Motor neuron (in vitro differentiated cells): ENCODE measurements around the gene P2RX2. TPM values are rescaled to one million over a fixed set of nuclear protein-coding genes. Genes with fewer than 3 reads are reported as not detected.

Experiments used
- ATAC-seq, 8 experiments: fragments of 200-7000 bp; cut with Tn5 transposase; replicated peaks in 6 of 8; 2 replicates each; pipeline ENCODE4 v1.8.0; 2021; ENCODE audit warnings: mild to moderate bottlenecking in 8 of 8, moderate library complexity in 8 of 8
- H3K27ac ChIP-seq, 2 donors: fragments of 250-450 bp; sonication (Bioruptor Pico); 2 replicates each; pipeline ENCODE4 v1.9.0; 2021; ENCODE audit warnings: antibody characterized with exemption in 2 of 2, mild to moderate bottlenecking in 2 of 2, moderate library complexity in 1 of 2
- H3K4me1 ChIP-seq, 2 donors: fragments of 250-450 bp; sonication (Bioruptor Pico); replicated peaks in 1 of 2; 2 replicates each; pipeline ENCODE4 v1.6.1; 2021; ENCODE audit warnings: antibody characterized with exemption in 2 of 2, mild to moderate bottlenecking in 2 of 2, moderate library complexity in 1 of 2
- H3K4me3 ChIP-seq, 5 donors: fragments of 250-450 bp; sonication (Bioruptor Pico); 2 replicates each; pipeline ENCODE4 v1.9.0; 2021; ENCODE audit warnings: antibody characterized with exemption in 5 of 5, mild to moderate bottlenecking in 5 of 5, moderate library complexity in 4 of 5
- WGBS, 10 experiments: fragments of 450-650 bp; shearing (Covaris generic); methylation state at CpG; one replicate each; pipeline ENCODE4 v1.0.0; 2022; 5-methylcytosine and 5-hydroxymethylcytosine counted together
- in situ Hi-C, 9 experiments: fragments of 400-800 bp; cut with MboI; loops; one replicate each; pipeline ENCODE4 v1.15.0; 2021; ENCODE audit warnings: low sequenced_read_pairs in 9 of 9, low pct_unique_long_range_greater_than_20kb in 2 of 9; ENCODE audit not compliant: unreplicated experiment in 9 of 9
- total RNA-seq, 8 experiments: library from RNA; unstranded; fragments of 300-600 nt; gene quantifications; 2 replicates each; pipeline versions ENCODE4 v1.2.3 to v1.2.4, GENCODE V29; 2022

P2RX2 gene
- total RNA-seq, 8 experiments from 2014 or later: 0.13 to 0.62 (median 0.17) TPM; not detected in 4

DNA sequence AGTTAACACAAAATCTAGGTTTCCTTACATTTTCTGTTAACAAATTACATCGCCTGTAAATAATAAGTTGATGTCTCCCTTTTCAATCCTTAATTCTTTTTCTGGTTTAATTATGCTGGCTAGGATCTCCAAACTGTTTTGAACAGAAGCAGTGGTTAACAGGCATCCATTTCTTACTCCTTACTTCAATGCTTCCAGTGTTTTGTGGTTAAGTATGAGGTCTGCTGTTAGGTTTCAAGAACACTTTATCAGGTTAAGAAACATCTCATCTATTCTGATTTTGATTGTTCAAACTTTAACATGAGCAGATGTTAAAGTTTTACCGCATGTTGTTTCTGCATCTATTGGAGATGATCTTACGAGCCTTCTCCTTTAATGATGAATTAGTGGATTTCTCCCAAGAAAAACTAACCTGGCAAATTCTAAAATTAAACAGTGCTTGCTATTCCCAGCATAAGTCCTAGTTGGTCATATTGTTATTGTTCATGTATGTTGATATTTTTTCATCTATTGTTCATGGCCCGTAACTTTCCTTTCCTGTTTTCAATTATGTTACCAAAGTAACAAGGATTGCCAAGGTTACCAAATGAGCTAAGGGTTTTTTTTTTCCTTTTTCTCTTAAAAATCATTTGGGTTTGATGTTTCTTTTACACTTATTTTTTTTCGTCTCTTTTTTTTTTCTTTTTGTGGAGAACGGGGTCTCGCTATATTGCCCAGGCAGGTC lies 35.2 kb downstream of the P2RX2 start:
- no peak for ATAC-seq
- Histone ChIP-seq H3K4me3 (no peak overlapping the region), H3K4me1 (no peaks in the 10 kb centered on the region), H3K27ac (no peak overlapping the region)
- 67 to 100% (median 93%) methylated on average over 1 to 7 of the region's 7 CpGs for WGBS, 10 experiments
- in situ Hi-C loops: no loop called here

DNA sequence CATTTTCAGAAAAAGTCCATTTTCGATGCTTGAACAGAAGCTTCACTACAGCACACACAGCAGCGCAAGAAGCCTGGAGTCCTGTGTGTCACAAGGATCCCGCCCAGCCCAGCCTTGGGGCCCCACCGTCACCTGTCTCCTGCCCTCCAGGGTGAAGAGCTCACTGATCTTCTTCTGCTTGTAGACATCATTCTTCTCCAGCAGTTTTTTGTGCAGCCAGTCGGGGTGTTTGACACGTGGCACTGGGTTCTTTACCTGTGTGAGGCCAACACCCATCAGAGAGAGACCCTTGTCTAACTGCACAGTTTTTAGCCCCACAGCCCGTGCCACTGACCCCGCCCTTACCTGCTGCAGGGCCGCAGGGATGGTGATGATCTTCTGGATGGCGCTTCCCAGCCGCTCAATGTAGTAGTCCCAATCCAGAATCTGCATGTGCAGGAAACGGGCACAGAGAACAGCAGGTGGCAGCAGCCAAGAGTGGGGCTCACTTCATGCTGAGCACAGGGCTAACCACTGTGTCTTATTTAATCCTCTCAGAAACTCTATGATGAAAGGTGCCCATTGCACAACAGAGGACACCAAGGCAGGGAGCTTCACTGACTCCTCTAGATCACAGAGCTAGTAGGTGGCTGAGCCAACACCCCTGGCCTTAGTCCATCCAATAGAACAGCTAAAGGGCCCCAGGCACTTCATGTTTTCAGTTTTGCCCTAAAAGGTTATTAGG lies 38.6 kb downstream of the P2RX2 start:
- WGBS, 10 experiments: 80 to 100% (median 96%) methylated on average over 1 to 10 of the region's 12 CpGs; no CpG with 5 or more reads in 2 of the 10 experiments
- ATAC-seq: no peak

DNA sequence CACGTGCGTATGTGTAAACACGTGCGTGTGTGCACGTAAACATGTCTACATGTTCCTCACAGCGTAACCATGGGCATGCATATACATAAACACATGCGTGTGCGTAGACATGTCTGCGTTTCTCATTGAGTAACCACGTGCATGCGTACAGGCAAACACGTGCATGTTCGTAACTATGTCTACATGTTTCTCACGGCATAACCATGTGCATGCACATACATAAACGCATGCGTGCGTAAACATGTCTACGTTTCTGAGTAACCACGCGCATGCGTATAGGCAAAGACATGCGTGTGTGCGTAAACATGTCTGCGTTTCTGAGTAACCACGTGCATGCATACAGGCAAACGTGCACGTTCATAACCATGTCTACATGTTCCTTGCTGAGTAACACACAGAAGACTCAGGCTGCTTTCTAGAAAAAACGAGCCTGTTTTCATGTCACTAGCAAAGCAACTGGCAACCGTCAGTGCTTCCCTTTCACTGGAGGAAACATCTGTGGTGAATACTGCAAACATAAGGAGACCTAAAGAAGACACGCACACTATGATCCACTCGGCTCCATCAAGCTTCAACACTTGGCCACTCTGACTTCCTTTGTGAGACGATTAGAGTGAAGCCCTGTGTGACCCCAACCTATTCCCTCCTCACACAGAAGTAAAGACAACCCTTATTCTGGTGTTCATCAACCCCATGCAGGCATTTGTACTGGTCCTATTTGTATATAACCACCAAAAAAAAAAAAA lies 39.7 kb downstream of the P2RX2 start:
- Histone ChIP-seq H3K4me3 (no peak overlapping the region), H3K27ac (no peak overlapping the region), H3K4me1 (no peaks in the 10 kb centered on the region)
- no peak for ATAC-seq
- in situ Hi-C loops: no loop called here
- 83 to 100% (median 90%) methylated on average over 2 to 27 of the region's 32 CpGs for WGBS, 10 experiments

More for the DNA sequence above, 38.6 kb downstream of the P2RX2 start:
- Histone ChIP-seq H3K4me1 (no peaks in the 10 kb centered on the region), H3K27ac (no peak overlapping the region), H3K4me3 (no peak overlapping the region)
- in situ Hi-C loops: no loop called here

DNA sequence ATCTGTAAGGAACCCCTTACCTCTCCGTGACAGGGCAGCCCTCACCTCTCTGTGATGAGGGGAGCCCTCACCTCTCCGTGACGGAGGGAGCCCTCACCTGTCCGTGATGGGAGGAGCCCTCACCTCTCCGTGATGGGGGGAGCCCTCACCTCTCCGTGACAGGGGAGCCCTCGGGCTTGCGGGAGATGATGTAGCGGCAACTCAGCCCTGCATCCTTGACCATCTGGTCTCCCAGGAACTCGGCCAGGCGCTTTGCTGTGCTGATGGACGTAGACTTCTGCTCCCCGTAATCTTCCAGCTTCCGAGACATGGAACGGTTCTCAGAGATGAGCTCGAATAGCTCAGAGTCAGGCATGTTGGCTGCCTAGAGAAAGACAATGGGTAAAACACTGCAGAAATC lies 40.6 kb downstream of the P2RX2 start:
- no peak for ATAC-seq
- Histone ChIP-seq H3K27ac (no peak overlapping the region), H3K4me1 (no peaks in the 10 kb centered on the region), H3K4me3 (no peak overlapping the region)
- 87 to 100% (median 97%) methylated on average over 3 to 12 of the region's 16 CpGs; no CpG with 5 or more reads in 4 of the 10 experiments for WGBS, 10 experiments
- in situ Hi-C loops: no loop called here

DNA sequence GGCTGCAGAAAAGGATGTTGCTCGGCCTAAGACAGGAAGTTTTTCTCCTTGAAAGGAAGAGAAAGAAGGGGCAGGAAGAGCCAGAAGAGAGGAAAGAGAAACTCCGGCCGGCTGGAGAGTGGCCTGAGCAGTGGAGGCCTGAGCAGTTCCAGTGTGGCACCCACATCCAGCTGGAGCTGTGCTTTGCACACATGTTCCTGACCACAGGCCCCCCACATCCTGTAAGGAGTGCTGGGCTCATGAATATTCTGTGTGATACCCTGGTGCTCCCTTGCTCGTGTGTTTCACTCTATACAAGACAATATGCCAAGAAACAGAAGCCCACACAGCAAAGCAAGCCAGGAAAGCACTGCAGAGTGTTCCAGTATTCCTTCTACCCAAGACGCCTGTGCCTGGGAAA lies 41.5 kb downstream of the P2RX2 start:
- no peak for ATAC-seq
- Histone ChIP-seq H3K4me1 (no peaks in the 10 kb centered on the region), H3K4me3 (no peak overlapping the region), H3K27ac (no peak overlapping the region)
- 67 to 100% (median 90%) methylated on average over 1 to 3 of the region's 5 CpGs; no CpG with 5 or more reads in 5 of the 10 experiments for WGBS, 10 experiments
- in situ Hi-C loops: no loop called here

DNA sequence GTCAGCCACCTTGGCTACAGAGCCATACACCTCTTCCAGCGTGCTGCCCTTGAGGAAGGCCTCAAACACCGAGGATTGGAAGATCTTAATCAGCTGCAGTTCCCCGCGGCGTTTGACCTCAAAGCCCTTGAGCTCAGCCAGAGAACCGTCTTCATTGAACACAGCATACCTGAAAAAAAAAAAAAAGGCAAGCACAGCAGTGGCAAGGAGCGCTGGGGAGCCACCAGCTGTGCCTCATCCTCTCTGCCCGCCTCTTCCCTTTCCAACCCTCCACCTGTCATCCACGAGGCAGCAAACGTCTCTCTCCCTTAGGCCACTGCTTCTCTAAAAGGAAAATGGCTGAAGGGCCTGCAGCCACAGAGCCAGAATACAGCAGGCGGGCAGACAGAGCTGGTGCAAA lies 42.4 kb downstream of the P2RX2 start:
- Histone ChIP-seq H3K27ac (no peak overlapping the region), H3K4me3 (no peak overlapping the region), H3K4me1 (no peaks in the 10 kb centered on the region)
- WGBS, 10 experiments: 60 to 100% (median 90%) methylated on average over 1 to 10 of the region's 11 CpGs; no CpG with 5 or more reads in 4 of the 10 experiments
- in situ Hi-C loops: no loop called here
- ATAC-seq: no peak

DNA sequence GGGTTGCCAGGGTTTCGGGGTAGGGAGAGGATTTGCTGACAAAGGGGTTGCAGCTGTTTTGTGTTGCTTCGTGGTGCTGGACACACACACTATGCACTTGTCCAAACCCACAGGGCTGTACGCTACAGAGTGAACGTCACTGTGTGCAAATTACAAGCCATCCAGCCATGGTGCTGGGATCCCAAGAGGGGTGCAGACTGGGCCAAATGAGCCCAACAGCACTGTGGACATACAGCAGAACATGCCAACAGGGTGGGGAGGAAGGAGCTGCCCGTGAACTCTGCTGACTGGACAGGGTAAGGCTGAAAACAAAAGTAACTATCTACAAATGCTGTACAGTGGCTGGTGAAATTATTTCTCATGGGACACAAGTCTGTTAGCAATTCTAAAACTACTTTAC lies 43.4 kb downstream of the P2RX2 start:
- no peak for ATAC-seq
- H3K27ac ChIP-seq: no peak overlapping the region

DNA sequence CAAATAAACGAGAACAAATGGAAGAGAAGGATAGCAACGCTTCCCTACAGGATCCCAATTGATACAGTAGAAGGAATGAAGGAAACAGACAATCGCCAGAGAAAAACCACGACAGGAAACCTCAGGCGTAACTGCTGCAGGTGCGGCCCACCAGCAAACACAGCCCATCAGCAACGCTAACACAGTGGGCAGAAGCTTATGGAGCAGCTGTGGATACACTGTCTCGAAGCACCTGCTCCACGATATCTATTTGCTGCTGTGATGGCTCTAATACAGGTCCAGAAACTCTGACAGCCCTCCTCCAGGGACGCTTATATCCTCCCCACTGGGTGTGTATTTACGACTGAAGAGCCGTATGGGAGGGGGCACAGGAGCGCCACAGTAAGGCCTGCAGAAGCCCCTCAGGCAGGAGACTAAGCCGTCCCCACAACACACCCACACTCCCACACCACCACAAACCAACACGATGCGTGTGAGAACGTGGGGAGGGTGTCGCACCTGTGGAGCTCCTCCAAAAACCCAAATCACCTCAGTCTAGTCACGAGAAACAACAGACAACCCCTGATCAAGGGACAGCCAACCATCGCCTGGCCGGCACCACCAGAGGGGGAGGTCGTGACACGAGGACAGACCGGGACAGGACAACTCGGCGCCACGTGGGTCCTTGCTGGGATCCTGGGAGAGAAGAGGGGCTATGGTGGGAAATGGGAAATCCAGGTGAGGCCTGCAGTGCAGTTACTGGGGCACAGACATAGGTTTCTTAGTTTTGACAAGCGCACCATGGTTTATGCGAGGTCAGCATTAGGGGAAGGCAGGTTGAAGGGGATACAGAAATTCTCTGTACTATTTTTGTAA lies 44.6 kb downstream of the P2RX2 start:
- H3K4me3 ChIP-seq: no peak overlapping the region
- 84 to 100% (median 99%) methylated on average over 1 to 10 of the region's 29 CpGs for WGBS, 10 experiments
- in situ Hi-C loops: no loop called here
- no peak overlapping the region for H3K27ac ChIP-seq
- H3K4me1 ChIP-seq: no peaks in the 10 kb centered on the region
- ATAC-seq: no peak

More for the DNA sequence above, 43.4 kb downstream of the P2RX2 start:
- Histone ChIP-seq H3K4me1 (no peaks in the 10 kb centered on the region), H3K4me3 (no peak overlapping the region)
- whole genome bisulfite sequencing, 10 experiments: 60 to 100% (median 100%) methylated on average over 1 to 4 of the region's 5 CpGs; no CpG with 5 or more reads in 3 of the 10 experiments
- in situ Hi-C loops: no loop called here

DNA sequence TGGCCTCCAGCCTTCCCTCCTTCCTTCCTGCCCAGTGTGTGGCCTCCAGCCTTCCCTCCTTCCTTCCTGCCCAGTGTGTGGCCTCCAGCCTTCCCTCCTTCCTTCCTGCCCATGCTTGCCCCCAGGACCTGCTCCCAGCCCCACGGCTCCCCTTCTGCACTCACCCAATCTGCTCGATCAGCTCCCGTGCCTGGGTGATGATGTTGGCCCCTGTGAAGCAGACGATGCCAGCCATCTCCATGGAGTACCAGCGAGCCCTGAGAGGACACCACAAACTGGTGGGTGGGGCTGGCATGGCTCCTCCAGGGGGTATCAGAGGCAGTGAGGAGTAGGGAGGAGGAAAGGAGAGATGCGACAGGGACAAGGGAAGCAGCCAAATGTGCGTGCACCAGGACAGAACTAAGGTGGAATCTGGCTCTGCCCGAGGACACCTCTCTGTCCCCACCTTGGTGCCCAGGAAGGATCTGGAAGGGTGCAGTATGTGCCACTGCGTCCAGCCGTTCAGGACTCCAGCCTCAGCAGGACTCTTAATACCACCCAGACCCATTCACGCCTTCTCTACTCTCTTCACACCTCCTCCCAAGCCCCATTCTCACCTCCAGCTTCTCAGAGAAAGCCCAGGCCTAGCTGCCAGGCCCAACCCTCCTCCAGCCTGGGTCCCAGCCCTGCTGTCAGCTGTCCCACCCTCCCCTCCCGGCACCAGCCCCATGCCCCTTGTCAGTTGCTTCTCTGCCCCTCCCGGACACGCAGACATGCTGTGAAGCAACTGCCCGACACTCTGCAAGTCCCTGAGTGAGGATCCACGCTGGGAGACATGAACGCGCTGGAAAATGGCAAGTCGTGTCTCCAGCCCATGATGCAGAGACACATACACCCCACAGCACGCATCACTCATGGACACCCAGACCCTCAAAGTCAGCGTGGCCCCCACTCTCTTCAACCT lies 45.9 kb downstream of the P2RX2 start:
- WGBS, 10 experiments: 85 to 100% methylated on average over 2 to 4 of the region's 21 CpGs; no CpG with 5 or more reads in 8 of the 10 experiments
- no peak for ATAC-seq

DNA sequence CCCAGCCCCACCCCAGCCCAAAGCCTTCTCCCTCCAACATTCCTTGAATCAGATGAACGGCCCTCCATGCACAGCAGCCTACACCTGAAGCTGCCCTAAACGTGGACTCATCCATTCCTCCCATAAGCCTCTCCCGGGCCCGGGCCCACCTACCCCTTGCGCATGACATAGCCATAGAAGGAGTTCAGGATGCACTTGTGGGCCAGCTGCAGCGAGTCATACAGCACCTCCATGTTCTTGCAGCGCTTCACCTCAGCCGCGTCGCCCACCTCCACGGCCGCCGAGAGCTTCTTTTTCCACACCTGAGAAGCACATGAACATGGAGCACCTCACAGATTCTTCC lies 46.5 kb downstream of the P2RX2 start:
- Histone ChIP-seq H3K4me1 (no peaks in the 10 kb centered on the region), H3K4me3 (no peak overlapping the region), H3K27ac (no peak overlapping the region)
- in situ Hi-C loops: no loop called here
- 80 to 100% (median 97%) methylated on average over 1 to 12 of the region's 13 CpGs; no CpG with 5 or more reads in 5 of the 10 experiments for WGBS, 10 experiments
- no peak for ATAC-seq

More for the DNA sequence above, 45.9 kb downstream of the P2RX2 start:
- in situ Hi-C loops: no loop called here
- no peak overlapping the region for H3K27ac ChIP-seq
- H3K4me1 ChIP-seq: no peaks in the 10 kb centered on the region
- no peak overlapping the region for H3K4me3 ChIP-seq

DNA sequence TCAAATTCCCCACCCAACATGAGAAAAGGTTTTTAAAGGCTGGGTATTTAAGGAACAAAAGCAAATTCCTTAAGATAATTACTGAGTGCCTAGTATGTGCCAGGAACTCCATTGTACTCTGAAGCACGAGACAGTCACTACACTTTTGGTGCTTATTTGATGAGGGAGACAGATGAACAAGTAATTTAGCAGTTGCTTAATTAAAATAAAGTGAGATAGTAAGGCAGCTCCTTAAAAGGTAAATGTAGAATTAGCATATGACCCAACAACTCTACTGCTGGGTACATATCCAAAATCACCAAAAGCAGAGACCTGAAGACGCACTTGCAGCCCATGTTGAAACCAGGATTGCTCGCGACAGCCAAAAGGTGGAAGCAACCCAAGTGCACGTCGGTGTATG lies 47.2 kb downstream of the P2RX2 start:
- WGBS, 10 experiments: 77 to 100% (median 89%) methylated on average over 1 to 6 of the region's 6 CpGs; no CpG with 5 or more reads in 2 of the 10 experiments
- Histone ChIP-seq H3K4me1 (no peaks in the 10 kb centered on the region), H3K4me3 (no peak overlapping the region), H3K27ac (no peak overlapping the region)
- no peak for ATAC-seq
- in situ Hi-C loops: no loop called here
